Gastroesophageal sphincter (tissue), 3 donors: ENCODE measurements around the gene ACSF2.

Experiments
- EP300 ChIP-seq: sonication (generic); formaldehyde crosslinking; IDR thresholded peaks from one replicate; pipeline ENCODE4 v1.6.1; 2017; ENCODE audit warnings: antibody characterized with exemption, mild to moderate bottlenecking
- POLR2A ChIP-seq, 2 donors: fragments of 450-650 bp; IDR thresholded peaks; one replicate each; pipeline ENCODE4 v1.6.1; 2017; ENCODE audit warnings: antibody characterized with exemption in 2 of 2, mild to moderate bottlenecking in 2 of 2, moderate library complexity in 1 of 2
- POLR2AphosphoS5 ChIP-seq: sonication (generic); formaldehyde crosslinking; IDR thresholded peaks from one replicate; pipeline ENCODE4 v1.6.1; 2017; ENCODE audit warnings: antibody characterized with exemption
- TF ChIP-seq, protein P1 (sequence below), 4 experiments: fragments of 200-600 bp in 2 of 4; fragments of 450-650 bp in 2 of 4; sonication (generic) in 1 of 4; IDR thresholded peaks; one replicate each; pipeline ENCODE4 v1.5.1; 2017 to 2019; ENCODE audit warnings: antibody characterized with exemption in 4 of 4, mild to moderate bottlenecking in 2 of 4, moderate library complexity in 2 of 4

DNA sequence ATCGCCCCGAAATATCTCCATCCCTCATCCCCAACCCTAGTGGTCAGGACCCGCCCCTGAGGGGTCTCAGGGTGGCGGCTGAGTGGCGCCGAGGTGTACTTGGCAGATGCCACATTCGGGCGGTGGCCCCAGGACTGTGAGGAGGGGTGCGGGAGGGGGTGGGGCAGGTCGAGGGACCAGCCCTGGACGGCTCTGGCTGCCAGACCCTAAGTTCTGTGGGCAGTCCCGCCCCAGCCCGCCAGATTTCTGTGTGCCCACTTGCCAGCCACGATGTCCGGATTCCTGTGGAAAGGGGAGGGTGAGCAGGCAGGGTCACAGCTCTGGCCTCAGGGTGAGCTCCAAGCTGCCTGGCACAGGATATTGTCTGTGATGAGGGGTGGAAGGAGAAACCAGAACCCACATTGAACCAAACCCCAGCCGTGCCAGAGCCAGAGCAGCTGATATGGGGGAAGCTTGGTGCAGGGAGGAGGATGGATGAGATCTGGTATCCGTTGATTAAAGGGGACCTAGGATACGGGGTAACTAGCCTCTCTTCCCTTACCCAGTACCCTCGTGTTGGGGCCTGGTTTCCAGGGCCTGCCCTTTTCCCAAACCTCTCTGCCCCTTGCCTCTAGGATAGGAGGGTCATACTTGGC, 43.8 kb downstream of the ACSF2 start:
- no peak for TF ChIP-seq EP300
- no peak for TF ChIP-seq POLR2A (IDR thresholded peaks at IDR 0.05)
- TF ChIP-seq, protein P1, sequence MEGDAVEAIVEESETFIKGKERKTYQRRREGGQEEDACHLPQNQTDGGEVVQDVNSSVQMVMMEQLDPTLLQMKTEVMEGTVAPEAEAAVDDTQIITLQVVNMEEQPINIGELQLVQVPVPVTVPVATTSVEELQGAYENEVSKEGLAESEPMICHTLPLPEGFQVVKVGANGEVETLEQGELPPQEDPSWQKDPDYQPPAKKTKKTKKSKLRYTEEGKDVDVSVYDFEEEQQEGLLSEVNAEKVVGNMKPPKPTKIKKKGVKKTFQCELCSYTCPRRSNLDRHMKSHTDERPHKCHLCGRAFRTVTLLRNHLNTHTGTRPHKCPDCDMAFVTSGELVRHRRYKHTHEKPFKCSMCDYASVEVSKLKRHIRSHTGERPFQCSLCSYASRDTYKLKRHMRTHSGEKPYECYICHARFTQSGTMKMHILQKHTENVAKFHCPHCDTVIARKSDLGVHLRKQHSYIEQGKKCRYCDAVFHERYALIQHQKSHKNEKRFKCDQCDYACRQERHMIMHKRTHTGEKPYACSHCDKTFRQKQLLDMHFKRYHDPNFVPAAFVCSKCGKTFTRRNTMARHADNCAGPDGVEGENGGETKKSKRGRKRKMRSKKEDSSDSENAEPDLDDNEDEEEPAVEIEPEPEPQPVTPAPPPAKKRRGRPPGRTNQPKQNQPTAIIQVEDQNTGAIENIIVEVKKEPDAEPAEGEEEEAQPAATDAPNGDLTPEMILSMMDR (IDR thresholded peaks at IDR 0.05): no peak
- no peak for TF ChIP-seq POLR2AphosphoS5
